Inflammatory macrophage (primary cell): ENCODE measurements around the gene AGAP2.

Experiments used
- DNase-seq, 2 donors: peaks; one replicate each; pipeline ENCODE4 v3.0.0-alpha.2; 2020 to 2022

AGAP2 gene

DNA sequence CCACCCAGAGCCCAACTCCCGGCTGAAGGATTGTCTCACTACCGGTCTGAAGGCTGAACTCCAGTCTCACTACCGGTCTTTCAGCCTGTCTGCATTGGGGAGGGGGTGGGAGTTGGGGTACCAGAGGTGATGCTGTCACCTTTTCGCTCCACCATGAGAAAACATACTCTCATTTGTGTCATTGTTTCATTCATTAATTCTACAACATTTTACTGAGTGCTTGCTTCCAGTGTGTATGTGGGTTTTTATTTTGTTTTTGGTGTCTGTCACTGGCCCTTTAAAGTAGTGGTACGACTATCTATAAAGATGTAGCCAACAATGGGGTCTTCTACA lies 14.1 kb upstream of the AGAP2 start:
- DNase-seq = no peak

DNA sequence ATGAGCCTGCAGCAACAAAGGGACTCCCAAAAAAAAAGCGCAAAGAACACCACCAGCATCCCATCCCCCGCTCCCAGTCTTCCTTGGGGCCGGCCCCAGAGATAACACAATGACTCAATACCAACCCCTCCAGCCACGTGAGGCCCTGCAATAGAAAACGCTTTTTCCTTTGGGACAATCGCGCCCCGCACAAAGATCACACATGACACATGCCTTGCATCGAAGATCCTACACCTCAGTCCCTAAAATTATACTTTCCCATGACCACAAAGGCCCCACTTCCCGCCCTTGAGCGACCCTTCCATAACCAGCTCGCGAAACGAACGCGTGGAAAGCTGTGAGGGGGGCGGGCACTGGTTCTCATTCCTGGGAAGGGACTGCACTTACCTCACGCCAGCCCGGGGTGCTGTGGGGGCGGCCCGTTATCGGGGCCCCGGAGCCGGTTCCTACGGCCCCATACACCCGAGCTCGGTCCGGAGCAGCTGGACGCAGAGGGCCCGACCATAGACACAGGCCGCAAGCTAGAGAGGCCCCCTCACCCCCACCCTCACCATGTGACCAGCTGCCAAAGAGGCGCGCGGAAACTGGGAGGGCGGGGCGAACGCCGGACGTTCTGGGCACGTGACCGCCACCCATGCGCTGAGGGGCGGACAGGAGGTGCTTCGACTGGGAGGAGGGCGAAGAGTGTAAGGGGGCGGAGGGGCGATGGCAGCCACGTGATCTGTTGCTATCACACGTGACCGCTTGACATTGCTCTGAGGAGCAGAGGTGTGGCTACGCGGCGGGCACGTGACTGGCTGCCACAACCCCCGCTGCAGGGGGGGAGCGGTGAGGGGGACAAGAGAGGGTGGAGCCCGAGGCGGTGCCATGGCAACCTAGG lies 13.5 kb upstream of the AGAP2 start, which contains the start of gene CDK4:
Gene CDK4 (minus strand): TSS at position 523 of the 880 bp plus-strand sequence. CDS start 593 bp downstream, outside the sequence.
- peak; percentile 99 for DNase-seq

DNA sequence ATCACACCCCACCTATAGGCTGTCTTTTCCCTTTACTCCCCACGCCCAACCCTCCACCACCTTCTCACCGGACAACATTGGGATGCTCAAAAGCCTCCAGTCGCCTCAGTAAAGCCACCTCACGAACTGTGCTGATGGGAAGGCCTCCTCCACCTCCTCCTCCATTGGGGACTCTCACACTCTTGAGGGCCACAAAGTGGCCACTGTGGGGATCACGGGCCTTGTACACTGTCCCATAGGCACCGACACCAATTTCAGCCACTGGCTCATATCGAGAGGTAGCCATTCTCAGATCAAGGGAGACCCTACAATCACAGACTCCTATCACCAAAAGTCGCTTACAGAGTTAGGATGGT lies 12.9 kb upstream of the AGAP2 start:
- DNase-seq = no peak

DNA sequence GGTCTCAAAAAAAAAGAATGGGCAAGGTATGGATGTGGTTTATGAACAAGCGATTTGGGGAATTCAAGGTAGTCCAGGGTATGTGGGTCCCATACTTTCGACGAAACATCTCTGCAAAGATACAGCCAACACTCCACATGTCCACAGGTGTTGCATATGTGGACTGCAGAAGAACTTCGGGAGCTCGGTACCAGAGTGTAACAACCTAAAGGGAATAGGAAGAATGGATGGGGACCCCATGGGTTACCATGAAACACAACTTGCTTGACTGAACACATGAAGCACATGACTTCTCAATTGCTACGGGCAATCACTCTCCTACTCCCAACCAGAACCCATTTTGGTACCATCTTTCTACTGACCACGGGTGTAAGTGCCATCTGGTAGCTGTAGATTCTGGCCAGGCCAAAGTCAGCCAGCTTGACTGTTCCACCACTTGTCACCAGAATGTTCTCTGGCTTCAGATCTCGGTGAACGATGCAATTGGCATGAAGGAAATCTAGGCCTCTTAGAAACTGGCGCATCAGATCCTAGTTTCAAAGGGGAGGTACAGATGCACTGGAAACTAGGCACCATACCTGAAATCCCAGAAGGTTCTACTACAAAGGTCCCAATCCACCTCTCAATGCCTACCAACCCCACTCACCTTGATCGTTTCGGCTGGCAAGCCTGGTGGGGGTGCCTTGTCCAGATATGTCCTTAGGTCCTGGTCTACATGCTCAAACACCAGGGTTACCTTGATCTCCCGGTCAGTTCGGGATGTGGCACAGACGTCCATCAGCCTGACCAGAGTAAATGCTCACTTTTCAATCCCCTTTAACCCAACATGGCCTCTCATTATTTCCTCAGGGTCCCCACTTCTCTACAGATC lies 12.3 kb upstream of the AGAP2 start:
- DNase-seq = no peak

DNA sequence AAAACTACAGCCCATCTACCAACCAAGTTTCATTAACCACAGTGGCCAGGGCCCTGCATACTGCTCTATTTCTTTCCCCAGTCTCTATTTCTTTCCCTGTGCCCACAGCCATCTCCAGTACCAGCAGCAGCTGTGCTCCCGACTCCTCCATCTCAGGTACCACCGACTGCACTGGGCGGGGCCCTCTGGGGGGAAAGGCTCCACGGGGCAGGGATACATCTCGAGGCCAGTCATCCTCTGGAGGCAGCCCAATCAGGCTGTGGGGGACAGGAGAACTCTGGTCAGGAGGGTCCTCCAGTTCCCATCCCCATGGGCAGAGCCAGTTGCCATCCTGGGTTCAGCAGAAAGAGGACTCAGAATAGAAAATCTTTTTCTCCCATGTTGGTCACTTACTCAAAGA lies 10.5 kb upstream of the AGAP2 start:
- DNase-seq = no peak

DNA sequence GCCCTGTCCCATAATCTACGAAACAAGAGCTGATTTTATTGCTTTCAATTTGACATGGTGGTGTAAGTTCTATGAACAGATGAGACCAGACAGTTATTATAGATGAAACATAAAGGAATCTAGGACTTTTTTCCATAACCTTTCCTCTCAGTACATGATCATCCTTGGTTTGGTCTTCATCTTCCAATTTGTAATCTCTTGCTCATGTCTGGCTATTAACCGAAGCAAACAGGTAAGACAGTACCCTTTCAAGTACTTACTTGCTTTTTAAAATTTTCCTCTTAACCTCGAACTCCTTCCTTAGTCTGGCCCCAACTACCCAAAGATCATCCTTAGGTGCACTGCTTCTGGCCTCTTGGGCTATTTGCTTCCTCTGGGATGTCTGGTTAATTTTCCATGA lies 7.5 kb upstream of the AGAP2 start:
- DNase-seq = no peak

DNA sequence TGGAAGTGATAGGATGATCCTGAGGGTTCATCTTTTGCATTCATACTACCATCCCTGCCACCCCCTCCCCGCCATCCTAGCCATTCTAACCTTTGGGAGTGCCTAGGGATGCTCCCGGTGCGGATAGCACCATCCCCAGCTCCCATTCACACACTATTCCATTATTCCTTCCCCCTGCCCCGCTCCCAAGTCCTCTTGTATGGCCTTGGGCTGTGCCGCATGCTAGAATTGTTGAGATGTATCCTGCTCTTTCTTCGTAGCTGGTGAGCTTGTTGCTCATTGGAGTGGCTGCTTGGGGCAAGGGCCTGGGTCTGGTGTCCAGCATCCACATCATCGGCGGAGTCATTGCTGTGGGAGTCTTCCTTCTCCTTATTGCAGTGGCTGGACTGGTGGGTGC lies 6.9 kb upstream of the AGAP2 start:
- DNase-seq = peak in 1 of 2 donors; percentile 36

DNA sequence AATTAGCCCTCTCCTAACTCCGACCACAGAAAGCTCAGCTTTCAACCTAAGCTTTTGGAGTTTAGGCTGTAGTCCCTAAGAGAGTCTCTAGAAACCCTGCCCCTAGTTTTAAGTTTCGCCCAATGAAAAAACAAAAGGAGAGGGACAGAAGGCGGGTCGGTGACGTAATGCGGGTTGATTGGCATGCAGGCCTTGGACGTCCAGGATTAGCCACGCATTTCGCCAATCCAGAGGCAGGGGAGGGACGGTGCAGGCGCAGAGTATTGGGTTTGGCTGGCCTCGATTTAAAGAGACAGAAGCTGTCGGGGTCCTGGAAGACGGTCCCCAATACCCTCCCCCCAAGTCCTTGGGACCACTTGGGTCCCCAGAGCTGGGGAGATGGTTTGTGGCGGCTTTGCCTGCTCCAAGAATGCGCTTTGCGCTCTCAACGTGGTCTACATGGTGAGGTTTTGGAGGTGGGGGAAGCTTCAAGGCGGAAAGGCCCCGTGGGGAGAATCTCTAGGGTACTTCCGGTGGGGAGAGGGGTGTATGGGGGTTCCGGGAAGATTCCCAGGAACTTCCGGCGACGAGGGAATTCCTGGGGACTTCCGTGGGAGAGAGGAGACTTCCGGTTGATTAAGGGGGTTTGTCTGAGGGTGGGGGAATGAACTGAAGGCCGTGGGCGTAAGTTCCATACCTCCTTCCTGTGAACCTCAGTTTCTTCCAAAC lies 6.4 kb upstream of the AGAP2 start, which contains the start of gene TSPAN31:
Gene TSPAN31 (plus strand): TSS at position 263 of the 708 bp plus-strand sequence. CDS start 116 bp downstream, at position 379.
- peak; percentile 98 for DNase-seq

DNA sequence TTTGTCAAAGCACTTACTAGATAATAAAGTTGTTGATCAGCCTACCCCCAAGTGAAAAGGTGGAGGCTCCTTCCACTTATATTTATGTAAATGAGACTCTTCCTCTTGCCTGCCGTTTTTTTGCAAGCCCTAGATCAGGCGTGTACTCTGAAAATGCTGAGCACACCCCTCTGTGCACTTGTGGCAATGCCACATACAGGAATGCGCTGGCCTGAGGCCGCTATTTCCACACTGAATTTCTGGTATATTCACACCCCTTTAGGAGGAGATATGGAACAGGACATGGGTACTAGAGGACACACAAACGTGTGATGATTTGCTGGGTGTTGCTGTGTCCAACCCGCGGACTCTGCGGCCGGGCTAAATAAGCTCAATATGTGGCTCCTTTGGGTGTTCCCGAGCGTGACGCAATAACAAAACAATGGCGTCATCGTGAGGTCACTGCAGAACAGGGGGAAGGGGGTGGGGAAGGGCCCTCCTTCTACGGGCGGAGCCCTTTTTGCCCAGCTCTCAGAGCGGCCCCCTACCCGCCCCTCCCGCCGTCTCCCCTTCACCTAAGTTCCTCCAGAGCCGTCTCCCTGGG lies 5.7 kb upstream of the AGAP2 start:
- peak; percentile 81 to 83 for DNase-seq

DNA sequence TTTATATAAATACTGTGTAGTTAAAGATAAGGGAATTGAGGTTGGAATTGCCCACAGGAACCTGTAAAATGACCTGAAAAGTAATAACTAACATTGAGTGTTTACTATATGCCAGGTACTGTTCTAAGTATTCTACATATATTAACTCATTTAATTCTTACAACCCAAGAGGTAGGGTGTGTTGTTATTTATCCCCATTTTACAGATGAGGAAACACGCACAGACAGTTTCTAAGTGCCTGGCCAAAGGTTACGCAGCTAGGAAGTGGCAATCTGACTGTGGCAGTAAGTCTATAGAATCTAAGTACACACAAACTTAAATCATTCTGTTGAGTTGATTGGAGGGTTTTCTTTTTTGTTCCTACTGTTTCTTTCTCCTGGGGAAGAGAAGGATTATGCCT lies 5.2 kb upstream of the AGAP2 start:
- no peak for DNase-seq

DNA sequence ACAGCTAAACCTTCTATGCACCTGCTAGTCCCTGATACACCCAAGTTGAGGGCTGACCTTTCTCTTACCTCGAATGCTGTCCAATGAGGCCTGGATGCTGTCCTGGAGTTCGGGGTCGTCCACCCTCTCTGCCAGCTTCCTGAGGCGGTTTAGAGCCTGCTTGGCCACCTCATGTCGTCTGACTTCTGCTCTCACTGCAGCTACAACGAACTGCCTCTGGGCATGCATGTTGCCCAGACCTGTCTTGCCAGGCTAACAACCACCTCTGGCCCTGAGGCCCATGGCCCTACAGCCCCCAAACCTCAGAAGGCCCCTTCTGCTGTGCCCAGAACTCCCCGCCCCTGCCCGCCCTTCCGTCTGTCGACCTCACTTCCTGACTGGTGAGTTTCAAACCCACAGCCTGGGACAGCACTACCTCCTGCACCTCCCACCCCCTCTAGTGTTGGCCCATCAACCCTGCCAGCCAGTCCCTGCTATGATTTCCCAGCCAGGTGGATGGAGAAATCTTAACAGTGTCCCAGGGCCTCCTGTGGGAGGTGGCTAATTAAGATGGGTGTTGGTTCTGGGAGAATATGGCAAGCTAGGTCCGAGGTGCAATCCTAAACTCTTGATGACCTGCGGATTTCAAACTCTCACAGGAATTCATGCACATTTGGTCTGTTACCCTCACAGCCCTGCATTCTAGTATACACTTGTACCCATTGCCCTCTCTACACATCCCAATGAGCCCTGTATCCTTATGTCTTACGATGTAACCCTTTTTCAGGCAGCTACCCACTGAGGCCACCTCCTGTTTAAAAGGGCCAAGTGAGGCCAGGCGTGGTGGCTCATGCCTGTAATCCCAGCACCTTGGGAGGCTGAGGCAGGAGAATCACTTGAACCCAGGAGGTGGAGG lies 3.5 kb upstream of the AGAP2 start:
- DNase-seq = peak in 1 of 2 donors; percentile 54

DNA sequence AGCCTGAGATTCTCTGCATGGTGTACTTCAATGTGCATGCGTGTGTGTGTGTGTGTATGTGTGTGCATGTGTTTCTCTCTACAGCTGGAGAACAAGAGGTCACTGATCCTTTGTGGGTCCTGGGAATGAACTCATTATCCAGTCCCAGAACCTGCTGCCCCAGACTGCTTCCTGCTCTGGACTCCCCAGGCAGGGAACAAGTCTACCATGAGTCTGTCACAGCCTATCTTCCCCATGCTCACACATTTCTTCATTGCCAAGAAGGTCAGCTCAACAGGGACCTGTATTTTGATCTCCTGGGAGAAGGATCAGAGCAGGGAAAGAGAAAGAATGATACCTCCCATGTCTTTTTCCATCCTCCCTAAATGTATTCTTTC lies 2.9 kb upstream of the AGAP2 start:
- DNase-seq = no peak

DNA sequence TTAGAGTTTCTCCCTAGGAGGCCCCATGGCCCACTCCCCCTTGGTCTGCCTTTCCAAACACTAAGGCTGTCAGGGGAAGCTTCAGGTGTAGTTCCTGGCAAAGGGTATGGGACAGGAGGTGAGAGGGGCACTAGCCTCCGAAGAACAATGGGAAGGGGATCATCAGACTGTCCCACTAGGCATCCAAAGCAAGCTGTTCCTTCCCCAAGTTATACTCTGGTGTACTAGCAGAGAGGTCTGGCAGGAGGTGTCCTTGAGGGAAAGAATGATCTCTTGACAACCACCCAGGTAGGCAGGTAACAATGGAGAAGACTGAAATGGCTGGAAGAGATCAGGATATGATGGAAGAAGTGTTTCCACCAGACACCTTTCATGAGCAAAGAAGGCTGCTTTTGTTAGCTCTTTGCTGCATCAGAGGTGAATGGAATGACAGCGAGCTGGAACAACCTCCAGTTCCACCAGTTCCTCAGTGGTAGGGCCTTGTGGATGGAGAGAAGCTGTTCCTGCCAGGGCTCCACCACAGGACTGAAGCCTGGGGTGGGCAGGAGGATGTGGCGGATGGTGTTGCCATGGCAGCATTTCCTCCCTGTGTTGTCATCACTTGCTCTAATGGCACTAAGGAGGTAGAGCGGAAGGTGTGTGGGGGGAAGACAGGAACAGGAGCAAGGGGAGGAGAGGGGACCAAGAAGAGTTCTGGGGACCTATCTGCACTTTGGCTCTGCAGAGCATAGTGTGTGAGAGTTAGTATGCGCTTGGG lies 2.3 kb upstream of the AGAP2 start:
- peak in 1 of 2 donors; percentile 39 for DNase-seq

DNA sequence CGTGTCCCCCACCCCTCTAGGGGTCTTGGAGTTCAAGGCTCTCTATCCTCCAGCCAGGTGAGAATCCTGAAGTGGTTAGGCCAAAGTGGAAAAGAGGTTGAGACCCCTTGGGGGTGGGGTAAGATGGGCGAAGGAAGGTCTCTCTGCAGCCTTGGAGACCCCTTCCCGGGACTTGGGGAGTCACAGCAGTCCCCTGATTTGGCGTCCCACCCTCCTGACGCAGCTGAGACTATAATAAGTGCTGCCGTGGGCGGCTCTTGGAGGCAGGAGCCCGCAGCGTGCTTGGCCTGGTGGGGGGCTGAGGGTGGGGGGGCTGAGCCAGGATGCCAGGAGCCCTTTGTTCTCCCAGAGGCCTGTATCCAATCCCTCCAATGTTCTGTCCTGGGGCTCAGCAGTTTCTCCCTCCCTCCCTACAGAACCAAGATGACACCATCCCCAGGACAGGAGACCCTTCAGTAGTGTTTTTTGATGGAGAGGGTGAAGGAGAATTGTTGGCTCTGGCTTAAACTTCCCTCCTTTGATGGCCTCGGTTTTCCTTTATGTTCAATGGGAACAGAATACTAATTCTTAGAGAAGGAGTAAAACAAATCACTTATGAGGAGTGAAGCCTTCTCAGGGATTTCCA lies 1.5 kb upstream of the AGAP2 start:
- DNase-seq = no peak

DNA sequence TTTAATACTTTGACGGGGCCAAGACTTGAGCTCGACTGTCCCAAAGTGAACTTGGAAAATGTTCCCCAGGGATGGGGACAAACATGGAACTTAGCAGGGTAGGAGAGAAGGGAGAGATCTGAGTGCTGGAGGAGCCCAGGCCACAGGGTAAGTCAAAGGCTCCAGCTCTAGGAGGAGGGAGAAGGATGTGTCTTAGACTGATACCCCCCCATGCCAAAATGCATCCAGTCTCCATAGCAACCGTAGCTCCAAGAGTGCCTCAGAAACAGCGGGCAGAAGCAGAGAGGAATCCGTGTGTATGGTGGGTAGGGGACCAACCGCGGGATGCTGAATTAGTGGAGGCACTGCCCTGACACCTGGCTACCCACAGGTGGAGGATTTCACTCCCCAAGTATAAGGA lies 845 bp upstream of the AGAP2 start:
- DNase-seq = no peak

DNA sequence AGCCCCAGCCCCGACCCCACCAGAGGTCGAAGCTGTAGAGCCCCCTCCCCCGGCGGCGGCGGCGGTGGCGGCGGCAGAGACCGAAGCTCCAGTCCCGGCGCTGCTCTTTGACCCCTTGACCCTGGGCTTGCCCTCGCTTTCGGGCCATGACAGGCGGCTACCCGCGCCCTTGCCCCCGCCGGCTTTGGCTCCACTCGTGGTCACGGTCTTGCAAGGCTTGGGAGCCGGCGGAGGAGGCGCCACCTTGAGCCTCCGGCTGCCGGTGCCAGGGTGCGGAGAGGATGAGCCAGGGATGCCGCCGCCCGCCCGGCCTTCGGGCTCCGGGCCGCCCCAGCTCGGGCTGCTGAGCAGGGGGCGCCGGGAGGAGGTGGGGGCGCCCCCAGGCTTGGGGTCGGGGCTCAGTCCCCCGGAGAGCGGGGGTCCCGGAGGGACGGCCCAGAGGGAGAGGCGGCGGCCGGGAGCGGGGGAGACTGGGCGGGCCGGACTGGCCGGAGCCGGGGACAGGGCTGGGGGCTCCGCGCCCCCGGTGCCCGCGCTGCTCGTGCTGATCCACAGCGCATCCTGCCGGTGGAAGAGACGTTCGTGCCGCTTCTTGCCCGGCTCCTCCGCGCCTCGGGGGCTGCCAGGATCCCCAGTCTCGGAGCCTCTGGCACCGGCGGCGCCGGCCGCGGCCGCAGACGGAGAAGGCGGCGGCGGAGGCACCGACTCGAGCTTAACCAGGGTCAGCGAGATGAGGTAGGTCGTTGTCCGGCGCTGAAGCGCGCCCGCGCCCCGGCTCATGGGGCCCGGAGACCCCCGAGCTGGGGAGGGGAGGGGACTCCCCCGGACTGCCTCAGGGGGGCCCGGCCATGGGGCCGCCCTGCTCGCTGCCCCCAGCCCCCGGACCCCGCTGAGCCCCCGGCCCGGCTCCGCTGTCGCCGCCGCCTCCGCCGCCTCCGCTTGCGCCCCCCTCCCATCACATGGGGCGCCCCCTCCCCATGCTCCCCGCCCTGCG lies 778 bp downstream of the AGAP2 start:
- no peak for DNase-seq

DNA sequence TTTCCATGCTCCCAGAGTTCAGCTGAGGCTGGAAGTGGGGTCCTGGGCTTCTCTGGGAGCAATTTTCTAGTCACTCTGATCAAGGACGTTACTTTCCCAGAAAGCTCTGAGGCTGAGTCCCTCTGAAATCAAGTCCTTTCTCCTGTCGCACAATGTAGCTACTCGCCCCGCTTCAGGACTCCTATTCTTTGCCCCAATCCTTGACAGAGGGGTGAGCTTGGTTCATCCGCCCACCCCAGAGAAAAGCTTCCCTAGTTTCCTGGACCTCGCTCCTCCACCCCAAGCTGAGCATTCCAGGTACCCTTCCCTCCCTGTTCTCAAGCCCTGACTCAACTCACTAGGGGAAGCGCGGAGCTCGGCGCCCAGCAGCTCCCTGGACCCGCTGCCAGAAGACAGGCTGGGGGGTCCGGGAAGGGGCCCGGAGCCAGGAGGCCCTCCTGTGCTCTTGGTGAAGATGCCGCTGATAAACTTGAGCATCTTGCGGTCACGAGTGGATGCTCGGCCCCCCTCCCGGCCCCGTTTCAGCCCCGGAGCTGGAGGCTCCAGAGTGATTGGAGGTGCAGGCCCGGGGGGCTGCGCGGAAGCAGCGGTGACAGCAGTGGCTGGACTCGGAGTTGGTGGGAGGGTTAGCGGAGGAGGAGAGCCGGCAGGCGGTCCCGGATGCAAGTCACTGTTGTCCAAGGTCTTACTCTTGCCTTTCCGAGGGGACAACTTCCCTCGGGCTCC lies 1.6 kb downstream of the AGAP2 start:
- no peak for DNase-seq
